GM18517 (cell line): ENCODE data around the gene ARHGAP15.

ENCODE experiments used
- ATAC-seq: cut with Tn5 transposase; IDR thresholded peaks from one replicate; pipeline ENCODE4 v1.9.1; 2021; ENCODE audit warnings: mild to moderate bottlenecking, moderate library complexity; ENCODE audit not compliant: unreplicated experiment

The ARHGAP15 gene

DNA sequence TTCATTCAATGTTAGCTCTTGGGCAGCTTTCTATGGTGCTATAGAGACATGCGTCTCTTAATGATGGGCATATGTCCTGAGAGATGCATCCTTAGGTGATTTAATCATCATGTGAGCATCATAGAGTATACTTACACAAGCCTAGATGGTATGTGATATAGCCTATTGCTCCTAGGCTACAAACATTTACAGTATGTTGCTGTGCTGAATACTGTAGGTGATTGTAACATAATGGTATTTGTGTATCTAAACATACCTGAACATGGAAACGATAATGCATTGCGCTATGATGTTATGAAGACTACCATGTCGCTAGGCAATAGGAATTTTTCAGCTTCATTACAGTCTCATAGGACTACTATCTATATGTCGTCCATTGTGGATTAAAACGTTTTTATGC is 89.4 kb downstream of the ARHGAP15 start:
- ATAC-seq = no peak

DNA sequence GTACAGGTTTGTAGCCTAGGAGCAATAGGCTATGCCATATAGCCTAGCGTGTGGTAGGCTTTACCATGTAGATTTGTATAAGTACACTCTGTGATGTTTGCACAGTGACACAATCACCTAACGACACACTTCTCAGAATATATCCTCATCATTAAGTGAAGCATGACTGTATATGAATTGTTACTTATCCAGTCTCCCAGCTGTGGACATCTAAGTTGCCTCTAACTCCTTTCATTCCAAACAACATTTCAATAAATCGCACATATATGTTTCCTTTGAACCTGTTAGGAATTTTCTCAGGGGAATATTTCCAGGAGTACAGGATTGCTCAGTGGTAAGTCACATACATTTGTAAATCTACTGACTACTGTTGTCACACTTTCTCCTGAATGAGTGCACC is 90.0 kb downstream of the ARHGAP15 start:
- ATAC-seq = no peak

DNA sequence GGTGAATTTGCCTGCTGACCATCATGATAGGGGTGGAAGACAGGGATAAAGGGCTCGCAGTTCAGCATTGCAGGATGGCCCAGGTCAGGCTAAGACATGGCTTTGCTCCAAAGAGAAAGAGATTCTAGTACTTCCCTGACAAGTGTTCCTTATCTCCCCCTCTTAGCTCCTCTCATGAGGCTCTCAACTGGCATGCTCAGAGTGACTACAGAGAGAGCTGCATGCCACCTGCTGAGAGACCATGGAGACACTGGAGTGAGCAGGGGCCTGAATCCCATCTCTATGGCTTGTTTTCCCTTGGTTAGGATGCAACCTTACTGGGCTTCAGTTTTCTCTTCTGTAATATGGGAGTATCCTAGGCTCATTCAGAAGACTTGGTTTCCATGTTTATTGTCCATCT is 94.3 kb downstream of the ARHGAP15 start:
- ATAC-seq = no peak

DNA sequence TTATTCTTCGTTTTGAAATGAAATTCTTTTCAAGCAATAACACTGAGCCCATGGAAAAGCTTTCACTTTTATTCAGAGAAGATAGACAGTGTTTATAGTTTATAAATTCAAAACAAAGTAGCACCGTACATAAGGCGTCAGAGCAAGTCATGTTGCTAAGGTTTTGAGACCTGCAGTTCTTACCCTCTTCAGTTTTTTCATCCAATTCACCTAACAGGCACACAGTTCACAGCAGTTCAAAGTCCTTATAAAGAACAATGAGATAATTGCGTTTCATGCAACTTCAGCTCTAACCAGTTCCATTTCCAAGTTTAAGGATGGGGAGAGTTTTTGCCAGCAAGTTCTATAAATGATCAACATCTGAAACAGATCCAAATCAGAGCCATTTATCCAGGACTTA is 96.7 kb downstream of the ARHGAP15 start:
- no peak for ATAC-seq

DNA sequence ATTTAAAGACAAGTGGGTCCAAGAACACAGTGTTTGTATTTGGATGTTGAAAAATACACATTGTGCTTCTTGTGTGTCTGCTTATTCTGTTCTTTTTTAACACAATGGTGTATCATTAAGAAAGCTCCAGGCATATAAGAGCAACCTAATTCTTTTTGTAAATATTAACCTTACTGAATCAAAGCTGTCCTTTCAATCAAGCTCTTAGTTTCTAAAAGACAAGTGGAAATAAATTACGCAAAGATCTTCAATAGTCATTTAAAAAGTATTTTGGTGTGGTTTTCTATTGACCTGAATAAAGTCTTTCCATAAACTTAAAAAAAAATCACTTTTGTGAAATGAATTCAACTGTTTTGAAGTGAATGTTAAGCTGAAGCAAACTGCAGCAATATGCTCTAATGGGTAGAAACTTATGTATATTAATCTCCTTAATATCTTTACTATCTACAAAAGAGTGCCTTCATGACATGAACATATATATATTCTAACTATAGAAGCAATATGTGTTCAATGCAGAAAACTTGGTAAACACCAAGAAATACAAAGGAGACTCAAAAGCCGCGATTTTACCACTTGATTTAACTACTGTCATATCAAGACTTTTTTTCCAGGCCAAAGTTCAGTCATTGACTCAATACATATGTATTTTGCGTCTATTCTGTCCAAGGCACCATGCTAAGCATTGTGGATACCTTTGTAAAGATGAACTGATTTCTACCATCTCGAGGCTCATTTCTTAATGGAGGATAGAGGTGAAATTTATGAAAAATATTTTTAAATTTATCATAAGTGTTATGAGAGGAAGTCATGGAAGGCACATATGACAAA is 97.7 kb downstream of the ARHGAP15 start:
- ATAC-seq = no peak

DNA sequence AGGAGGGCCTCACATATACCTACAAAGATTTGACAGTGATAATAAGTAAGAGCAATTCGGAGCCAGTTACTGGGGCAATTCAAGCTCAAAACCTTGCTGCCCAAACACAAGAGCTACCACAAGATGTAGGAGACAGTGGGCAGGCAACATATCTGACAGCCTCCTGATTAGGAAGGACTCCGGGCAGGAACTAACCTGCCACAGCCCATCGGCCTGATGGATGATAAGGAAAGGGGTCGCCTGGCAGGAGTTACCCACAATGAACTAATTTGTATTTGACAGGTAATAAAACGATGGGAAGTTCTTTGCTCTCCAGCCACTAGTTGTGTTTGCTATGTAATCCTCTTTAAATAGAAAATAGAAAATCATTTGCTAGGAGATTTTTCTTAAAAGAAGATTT is 100.2 kb downstream of the ARHGAP15 start:
- ATAC-seq = no peak

DNA sequence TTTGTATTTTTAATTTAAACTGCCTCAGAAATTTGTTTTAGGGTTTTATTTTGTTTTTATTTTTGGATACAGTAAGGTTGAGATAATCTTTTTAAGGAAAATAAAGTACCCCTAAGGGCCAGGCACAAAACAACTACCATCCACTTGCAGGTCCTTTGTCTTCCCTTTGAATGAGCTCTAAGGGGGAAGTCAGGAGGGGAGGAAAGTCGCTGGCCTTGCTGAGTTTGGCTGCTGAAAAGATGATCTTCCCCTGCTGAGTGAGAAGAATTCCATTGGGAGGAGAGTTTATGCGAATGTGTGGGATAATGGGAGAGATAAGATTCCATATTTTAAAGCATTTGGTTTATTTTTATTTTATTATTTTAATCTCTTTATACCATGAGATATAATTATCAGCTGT is 100.7 kb downstream of the ARHGAP15 start:
- no peak for ATAC-seq

DNA sequence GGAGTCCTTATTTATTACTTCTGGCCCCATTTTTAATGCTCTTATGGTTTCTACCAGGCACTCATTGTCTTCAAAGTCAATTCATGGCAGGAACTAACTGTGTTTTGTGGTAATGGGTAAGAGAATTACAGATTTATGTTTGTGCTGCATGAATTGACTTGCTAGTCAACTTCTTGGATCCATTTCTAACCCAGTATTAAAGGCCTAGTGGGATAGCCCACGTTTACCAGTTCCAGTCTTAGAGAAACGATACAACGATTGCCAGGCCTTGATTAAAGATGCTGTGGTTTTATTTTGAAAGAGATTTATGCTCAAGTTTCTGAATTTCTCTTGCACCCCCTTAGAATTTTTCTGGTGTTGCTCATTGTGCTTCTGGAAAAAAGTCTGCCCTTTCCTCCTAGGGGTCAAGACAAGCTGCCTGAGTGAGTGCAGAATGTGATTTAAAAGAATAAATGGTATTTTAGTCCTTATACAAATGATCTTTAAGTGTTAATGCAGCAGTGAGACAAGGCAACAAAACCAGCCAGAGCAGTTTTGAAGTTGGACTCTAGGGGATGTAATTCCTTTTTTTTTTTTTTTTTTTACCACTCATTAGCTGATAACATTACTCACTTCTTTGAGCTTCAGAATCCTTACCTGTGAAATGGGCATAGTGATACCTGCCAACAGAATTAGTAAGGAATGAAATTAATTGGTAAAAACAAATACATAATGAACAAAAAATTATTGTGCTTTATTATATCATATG is 101.5 kb downstream of the ARHGAP15 start:
- no peak for ATAC-seq

DNA sequence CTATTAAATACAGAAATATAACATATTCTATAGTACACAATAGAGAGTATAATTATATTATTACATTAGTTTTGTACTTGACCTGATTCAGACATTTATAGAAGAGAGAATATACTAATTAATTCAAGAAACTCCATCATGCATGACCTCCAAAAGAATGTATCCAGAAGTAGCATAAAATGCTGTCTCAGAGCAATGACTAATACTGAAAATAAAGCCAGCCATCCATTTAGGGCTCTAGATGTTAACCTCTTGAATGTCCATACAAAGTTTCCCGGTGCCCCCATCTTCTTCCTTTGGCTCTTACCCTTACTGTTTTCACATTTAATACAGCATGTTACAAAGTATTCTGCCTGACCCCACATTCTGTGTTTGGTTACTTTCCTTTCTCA is 102.0 kb downstream of the ARHGAP15 start:
- no peak for ATAC-seq

DNA sequence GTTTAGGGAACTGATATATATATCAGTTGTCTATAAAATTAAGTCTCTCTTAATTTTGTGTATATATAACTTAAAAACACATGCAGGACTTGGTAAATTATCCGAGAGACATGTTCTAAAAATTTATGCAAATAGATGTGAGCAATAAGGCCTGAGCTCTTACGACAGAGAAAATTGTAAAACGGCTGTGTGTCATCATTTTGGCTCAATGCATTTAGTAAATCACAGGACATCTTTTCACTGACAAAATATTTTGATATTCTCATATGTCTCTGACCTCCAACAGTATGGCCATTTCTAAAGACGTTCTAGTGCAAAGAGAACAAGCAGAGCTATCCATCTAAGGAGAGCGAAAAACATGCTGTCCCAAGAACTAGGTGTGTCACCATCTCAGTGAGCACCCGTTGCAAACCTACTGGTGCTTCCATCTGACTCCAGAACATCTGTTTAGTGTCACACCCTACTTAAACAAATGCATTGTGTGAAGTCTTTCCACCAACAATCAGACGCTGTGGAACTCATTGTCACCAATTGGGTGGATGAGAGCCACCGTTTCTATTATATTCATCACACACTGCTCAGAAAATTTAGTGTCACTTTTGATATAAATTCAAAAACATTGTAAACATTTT is 108.0 kb downstream of the ARHGAP15 start:
- ATAC-seq = no peak

DNA sequence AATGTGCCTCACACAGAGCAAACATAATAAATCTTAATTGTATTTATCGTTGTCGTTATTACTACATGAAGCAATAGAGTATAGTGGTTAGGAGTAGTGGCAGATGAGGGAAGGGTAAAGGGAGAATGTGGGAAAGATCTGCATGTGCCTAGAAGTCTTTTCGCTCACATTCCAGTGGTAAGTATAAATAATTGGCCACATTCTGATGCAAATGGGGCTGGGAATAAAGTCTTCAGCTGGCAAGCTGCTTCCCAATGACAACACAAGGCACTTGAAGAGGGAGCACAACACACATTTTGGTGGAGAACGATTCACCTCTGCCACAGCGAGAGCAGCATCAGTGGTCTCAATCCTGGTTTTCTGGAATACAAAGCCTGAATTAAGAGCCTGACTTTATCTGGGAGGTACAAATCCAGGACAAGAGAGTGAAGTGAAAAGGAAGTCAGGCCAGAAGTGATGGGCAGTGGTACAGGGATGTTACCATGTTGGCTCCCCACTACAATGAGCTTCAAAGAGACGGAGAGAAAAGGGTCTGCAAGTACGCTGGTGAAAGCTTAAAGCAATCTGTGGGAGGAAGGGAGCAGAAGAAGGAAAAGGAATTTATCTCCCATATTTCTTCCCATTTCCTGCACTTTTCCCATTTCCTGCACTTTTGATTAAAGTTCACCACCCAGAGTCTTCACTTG is 112.3 kb downstream of the ARHGAP15 start:
- ATAC-seq = no peak

DNA sequence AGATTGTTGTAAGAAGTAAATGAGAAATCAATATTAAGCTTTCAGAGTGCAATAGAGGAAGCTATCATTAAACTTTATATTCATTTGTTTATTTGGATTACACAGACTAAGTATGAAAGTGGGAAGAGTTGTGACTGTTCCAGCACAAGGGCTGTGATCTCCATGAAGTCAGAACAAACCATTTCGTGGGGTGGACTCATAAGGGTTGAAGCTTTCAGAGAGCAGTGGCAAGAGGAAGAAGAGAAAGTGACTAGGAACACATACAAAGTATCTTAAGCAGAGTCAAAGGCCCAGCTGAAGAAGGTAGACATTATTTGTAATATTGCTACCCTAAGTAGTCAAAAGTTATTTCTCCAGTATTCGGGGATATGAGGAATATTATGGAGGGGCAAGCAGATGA is 117.0 kb downstream of the ARHGAP15 start:
- no peak for ATAC-seq

DNA sequence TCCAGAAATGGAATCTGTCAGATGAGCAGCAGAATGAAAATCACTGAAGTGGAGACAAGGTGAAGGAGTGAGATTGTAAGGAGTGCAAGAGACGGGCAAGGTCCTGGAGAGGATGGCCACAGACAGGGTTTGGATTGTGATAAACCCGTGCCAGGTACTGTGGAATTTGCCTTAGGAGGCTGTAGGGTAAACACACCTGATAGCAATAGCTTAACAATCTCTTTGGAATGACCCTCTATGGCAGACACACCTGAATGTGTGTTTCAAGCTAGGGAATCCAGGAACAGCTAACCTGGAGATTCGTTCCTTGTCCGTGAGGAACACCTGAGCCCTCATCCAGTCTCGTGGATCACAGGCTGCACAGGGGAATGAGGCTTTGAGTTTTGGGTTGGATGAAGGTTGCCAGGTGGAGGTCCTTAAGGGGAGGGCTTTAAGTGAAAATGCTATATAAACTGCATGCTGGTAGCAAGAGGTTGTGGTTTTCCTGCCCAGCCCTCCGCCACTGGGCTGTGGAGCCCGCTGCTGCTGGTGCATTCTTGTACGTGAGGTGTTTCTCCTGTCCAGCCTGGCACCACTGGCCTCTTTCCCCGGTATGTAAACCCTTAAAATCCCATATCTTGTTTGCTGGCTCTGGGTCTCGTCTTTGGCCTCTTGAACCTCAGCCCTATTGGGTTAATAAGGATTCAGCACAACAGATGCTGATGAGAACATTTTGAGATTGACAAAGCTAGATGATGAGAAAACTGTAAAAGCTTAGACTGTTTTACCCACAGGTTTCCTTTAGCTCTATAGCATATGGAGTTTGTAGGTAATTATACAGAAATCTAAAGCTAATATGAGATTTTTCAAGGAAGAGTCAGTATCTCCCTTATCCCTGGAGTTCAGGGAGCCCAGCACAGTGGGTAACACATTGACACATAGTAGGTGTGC is 117.9 kb downstream of the ARHGAP15 start:
- ATAC-seq = no peak

DNA sequence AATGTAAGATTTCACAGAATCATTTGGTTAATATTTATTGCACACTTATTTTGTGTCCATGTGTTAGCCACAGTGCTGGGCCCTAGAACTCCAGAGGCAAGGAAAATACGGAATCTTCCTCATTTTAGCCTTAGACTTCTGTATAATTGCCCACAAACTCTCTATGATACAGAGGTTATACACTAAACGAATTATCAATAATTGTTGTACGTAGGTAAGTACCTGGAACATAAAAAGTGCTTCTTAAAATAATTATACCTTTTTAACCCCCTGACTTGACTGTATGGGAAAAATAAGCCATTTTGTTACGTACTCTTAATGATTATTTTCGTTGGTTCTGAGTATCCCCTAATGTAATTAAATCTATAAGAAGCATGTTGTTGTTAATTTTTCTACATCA is 119.4 kb downstream of the ARHGAP15 start:
- no peak for ATAC-seq

DNA sequence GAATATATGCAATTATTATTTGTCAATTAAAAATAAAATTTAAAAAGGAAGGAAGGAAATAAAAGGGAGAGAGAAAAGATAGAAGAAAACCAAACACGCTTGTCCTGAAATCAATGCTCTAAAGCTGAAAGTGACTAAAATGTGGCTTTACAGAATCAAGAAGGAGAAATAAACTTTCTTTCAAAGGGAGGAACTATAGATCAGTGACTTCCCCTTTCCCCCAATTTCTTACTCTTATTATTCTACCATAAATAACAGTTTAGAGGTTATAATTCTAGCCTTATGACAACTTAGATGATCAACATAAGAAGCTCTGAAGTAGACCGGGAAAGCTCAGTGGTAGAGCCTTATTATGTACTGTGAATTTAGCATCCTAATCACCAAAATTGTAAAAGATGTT is 122.5 kb downstream of the ARHGAP15 start:
- ATAC-seq = no peak

DNA sequence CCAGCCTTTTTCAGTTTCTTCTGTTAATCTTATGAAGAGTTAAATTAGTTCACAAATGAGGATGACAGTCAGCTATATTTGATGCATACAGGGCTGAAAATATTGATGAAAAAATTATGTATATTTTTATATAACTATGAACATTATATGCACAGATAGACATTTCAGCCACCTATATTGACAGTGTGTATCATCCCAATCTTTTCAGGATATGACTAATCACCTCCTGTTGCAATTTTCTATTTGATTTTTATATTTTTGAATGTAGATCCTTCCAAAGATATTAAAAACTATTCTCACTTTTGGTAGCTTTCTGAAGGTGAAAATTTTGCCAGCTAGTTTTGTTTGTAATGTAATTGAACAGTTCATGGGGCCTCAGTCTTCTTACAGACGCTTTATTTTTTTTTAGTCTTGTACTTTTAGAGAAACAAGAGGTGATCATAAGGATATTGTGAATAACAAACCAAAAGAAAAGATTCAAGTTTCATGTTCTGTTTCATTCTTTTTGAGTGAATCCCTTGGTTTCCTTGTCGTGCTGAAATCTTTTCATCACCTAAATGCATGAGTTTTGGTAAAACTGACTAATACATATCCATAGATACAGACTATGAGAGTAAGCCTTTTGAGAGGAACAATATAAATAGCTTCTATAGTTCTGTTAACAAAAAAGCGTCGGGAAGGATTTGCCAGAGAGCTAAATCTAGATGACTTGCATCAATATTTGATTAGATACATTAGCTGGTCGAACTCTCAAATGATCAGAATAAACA is 123.1 kb downstream of the ARHGAP15 start:
- ATAC-seq = no peak

DNA sequence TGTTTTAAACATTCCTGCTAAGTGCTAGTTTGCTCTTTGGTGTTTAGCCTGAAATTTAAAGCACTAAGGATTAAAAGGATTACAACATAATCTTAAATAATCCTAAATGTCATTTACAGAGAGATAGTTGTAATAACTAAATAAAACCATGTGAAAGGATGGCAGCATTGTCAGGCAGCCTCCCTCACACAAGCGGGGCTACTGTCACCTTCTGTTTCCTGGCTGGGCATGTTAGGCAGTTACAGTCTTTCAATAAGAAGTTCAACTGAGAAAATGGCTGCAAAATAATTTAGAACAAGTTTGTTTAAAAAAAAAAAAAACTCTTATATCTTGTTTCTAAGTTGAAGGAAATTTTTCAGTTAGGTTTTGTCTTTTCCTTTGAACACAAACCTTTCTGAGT is 124.9 kb downstream of the ARHGAP15 start:
- ATAC-seq = no peak

DNA sequence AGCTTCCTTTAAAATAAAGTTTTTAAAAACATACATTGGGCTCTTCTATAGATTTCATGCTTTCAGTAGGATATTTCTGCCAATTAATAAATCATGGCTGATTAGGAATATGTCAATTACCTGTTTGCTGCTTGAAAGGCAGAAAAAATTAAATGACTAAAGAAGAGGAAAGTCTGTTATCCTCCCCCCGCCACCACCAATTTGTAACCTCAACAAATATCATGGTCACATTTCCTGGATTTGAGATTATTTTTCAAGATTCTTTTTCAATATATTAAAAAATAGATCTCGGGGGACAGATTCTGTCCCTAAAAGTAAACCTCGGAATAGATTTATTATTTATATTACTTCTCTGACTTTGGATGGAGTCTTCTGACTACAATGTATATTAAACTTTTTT is 125.9 kb downstream of the ARHGAP15 start:
- no peak for ATAC-seq

DNA sequence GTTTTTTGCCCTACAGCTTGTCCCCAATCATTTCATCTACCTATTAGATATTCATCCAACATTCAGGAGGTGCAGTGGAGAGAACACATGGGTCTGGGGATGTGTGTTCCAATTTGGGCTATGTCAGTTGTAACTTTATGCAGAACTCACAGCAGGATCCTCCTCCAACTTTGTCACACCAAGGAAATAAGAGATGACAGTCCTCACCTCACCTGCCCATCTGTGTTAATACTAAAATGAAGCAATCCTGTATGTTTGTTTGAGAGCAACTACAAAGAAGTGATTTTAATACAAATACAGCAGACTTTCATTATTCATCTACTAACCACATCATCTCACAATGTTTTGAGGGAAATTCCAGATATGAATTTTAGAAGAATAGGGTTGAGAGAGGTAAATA is 126.7 kb downstream of the ARHGAP15 start:
- ATAC-seq = no peak
